GM12801 (cell line): Measurements from ENCODE around the gene CTIF.

Source experiments
- TF ChIP-seq, protein P1 (sequence below): IDR thresholded peaks from one replicate; pipeline ENCODE4 v1.5.1; 2011; ENCODE audit warnings: control low read depth; ENCODE audit not compliant: insufficient read length; ENCODE audit errors: extremely low read depth

The CTIF gene

DNA sequence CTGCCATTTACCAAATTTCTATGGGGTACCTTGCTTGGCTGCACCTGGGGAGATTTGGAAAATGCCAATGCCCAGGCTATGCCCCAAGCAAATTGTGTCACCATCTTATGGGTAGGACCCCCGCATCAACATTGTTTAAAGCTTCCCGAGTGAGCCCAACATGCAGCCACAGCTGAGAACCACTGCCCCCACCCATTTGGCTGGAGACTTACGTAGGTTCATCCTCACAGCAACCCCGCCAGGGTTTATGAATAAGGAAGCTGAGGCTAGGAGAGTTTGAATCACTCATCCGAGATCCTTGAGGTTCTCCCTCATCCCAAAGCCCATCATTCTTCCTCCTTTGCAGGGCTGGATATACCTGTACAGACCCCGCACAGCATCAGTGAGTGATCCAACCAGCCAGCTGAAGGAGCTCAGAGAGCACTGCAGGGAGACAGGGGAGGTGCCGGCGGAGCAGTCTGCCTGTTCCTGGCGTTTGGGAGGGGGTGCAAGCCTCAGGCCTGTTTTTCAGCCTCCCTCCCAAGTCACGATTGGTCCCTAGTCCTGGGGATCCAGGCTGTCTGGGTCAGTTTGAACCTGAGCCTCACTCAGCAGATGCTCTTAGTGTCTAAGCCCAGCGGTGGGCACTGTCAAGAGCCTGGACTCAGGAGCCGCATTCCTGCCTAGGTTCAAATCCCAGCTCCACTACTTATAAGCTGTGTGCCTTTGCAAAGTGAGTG is 247.1 kb downstream of the CTIF start:
- TF ChIP-seq, protein P1, sequence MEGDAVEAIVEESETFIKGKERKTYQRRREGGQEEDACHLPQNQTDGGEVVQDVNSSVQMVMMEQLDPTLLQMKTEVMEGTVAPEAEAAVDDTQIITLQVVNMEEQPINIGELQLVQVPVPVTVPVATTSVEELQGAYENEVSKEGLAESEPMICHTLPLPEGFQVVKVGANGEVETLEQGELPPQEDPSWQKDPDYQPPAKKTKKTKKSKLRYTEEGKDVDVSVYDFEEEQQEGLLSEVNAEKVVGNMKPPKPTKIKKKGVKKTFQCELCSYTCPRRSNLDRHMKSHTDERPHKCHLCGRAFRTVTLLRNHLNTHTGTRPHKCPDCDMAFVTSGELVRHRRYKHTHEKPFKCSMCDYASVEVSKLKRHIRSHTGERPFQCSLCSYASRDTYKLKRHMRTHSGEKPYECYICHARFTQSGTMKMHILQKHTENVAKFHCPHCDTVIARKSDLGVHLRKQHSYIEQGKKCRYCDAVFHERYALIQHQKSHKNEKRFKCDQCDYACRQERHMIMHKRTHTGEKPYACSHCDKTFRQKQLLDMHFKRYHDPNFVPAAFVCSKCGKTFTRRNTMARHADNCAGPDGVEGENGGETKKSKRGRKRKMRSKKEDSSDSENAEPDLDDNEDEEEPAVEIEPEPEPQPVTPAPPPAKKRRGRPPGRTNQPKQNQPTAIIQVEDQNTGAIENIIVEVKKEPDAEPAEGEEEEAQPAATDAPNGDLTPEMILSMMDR = no peak

- TF ChIP-seq, protein P1 = no peak
These were observed 247.8 kb downstream of the CTIF start for GRCh38 chr18:48786455-48787202.

DNA sequence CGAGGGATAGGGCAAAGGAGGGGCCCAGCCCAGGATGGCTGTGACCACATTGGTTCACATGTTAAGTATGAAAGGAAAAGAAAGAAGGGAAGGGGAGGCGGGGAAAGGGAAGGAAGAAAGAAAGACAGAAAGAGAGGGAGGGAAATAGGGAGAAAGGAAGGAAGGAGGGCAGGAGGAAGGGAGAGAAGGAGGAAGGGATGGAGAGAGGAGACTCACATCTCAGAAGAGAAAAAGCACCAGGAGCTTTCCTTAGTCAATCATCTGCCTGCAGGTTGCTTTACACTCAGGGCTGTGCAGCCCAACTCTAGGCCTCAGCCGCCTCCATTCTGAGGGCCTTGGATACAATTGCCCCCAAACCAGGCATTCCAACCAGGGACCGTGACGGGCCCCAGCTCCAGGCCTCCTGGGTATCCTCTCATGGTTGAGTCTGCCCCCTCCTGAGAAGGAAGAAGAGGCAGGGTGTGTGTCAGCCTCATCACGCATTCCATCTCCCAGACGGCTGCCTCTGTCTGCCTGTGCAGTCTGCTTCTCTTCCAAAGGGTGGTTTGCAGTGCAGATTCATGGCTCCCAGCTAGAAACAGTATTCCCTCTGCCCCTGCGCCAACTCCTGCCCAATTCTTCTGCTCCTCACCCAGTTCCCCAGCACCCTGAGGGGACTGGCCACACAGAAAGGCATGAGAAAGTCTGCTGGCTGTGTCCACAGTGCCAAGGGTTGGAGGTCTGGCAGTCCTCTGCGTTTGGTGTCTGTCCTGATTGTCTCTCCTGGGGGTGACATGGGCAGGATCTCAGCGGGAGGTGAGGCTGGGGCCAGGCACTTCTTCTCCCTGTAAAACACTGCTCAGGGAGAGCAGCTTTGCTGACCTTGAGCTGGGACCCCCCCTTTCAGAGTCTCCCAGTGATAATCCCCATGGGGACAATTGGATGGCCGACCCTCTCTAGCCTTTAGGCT is 248.6 kb downstream of the CTIF start:
- TF ChIP-seq, protein P1 = no peak

DNA sequence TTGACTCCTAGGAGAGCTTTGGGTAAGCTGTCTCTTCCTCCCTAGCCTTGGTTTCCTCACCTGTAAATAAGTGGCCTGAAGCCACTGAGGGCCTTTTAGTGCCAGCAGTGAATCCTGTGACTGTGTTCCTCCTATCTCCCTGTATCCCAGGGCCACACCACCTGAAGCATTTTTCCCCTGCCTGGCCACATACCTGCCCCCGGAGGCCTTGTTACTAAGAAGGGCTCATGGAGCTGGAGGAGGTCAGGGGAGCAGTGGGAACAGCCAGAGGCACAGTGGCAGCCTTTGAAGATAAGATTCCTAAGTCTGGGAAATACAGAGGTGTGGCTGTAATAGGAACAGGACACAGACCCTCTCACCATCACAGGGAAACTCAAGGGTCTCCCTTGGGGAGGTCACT is 249.5 kb downstream of the CTIF start:
- TF ChIP-seq, protein P1 = no peak

DNA sequence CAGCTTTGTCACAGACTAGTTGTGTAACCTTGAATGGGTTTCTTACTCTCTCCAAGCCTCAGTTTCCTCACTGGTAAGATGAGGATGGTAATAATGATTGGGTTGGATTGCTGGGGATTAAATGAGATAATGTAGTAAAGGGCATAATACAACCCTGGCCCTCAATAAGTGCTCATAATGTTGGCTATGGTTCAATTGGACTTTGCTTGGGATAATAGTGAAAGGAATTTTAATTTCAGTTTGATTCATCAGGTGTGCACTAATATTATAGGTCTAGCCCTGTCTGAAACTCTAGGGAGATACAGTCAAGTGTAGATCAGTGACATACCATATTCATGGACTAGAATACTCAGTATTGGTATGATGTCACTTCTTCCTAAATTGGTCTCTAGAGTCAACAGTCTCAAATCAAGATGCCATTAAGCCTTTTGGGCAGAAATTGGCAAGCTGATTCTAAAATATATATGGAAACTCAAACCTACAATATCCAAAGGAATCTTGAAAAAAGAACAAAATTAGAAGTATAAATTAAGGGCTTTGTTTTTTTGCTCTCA is 250.5 kb downstream of the CTIF start:
- TF ChIP-seq, protein P1 = no peak

DNA sequence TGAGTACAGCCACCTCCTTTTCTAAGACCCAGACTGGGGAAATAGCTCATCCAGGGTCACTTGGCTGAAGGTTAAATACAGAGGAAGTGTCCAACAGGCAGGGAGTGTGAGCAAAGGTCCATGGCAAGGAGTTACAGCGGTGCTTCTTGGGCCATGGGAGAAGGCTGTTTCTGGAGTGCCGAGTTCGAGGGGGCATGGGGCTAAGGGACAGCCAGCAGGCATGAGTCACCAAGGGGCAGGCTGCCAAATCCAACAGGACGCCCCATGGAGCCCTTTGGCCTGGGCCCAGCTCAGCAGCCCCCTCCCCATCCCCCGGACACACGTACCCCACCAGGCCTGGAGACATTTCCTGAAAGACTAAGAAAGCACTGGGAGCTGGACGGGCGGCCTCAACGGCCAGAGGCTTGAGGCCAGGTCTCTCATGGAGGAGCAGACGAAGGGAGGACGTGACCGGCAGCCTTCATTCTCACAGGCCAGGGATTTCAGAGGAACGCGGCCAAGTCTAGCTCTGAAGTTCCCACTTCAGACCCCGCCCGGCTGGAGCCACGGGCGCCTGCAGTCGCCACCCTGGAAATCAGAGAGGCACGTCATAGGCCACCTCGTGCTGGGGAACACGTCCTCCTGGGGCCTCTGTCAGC is 251.5 kb downstream of the CTIF start:
- TF ChIP-seq, protein P1 = no peak
